Muscle of leg (tissue), 11 donors: ENCODE measurements around the gene VGLL4. TPM values are rescaled to one million over a fixed set of nuclear protein-coding genes. Genes with fewer than 3 reads are reported as not detected.

Experiments used
- DNase-seq: peaks from one replicate; pipeline ENCODE4 v3.0.0; 2013
- H3K27ac ChIP-seq: one replicate; pipeline ENCODE4 v1.5.1; 2013; ENCODE audit warnings: mild to moderate bottlenecking, low read length, control low read depth
- H3K27me3 ChIP-seq: one replicate; pipeline ENCODE4 v1.6.1; 2013; ENCODE audit warnings: low read length; ENCODE audit not compliant: control insufficient read depth, insufficient read depth
- H3K36me3 ChIP-seq: one replicate; pipeline ENCODE4 v1.6.1; 2013; ENCODE audit warnings: low read length; ENCODE audit not compliant: control insufficient read depth, insufficient read depth
- H3K4me1 ChIP-seq: one replicate; pipeline ENCODE4 v1.6.1; 2013; ENCODE audit warnings: low read length; ENCODE audit not compliant: control insufficient read depth, insufficient read depth
- H3K4me3 ChIP-seq: one replicate; pipeline ENCODE4 v1.5.1; 2013; ENCODE audit warnings: low read length, control low read depth
- H3K9me3 ChIP-seq: replicated peaks from 2 replicates; pipeline ENCODE4 v1.6.1; 2013; ENCODE audit warnings: low read depth, low read length; ENCODE audit not compliant: control insufficient read depth
- WGBS: methylation state at CpG from one replicate; pipeline ENCODE4 v1.1.5; 2013; ENCODE audit warnings: missing lambda C conversion rate; ENCODE audit not compliant: insufficient coverage; 5-methylcytosine and 5-hydroxymethylcytosine counted together
- polyA plus RNA-seq, 8 donors: library from polyadenylated mRNA; unstranded; fragments of 120-200 nt; gene quantifications; one replicate each; pipeline versions ENCODE4 v1.2.1 to v1.2.3, GENCODE V29; 2013; ENCODE audit warnings: inconsistent platforms in 1 of 8, low replicate concordance in 1 of 8; ENCODE audit not compliant: insufficient read length in 8 of 8, insufficient read depth in 1 of 8
- total RNA-seq: library from RNA; stranded (reverse); fragments of 120-200 nt; gene quantifications from one replicate; pipeline ENCODE4 v1.2.4, GENCODE V29; 2013

The VGLL4 gene
- total and polyA plus RNA-seq, 9 donors = 36.7 to 58.4 (median 49.4) TPM

DNA sequence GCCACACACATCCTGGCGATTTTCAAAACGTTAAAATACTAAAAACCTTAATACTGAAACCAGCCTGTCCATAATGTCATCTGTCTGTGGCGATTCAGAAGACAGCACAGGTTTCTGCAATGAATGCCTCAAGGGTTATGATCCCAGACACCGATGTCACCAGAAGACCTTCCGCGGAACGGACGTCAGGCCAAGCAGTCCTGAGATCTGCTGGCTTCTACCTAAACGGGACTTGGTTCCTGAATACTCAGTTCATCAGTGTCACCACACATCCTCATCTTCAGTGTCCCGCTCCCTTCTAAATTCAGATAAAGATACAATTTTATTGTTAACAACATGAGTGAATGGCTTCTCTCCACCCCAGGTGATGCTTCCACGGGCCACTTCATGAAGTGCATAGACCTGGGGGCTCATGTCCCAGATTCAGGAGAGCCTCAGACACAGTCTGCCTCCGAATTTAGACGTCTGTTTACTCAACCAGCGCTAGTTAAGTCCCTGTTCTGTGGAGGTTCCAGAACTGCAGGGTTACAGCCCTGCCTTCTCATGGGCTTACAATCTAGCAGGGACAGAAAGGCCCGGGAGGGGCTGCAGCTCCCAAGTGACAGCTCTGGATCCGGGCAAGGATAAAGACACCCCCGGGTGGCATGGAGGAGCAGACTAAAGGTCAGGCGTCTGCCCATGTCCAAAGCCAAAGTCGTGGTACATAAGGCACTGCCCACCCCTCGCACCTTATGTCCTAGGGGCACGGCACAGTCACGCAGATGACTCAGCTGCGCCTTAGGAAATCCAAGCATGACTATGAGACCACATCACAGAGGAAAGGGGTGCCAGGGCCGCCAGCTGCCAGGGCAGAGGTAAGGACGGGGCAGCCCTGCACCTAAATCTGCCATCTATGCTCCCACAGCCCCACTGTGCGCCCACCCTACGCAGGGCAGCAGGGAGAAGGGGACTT is 75.9 kb downstream of the VGLL4 start:
- H3K27me3 ChIP-seq = no peaks in the 10 kb centered on the region
- 90% methylated on average over 21 of the region's 27 CpGs for WGBS
- H3K9me3 ChIP-seq = no peaks in the 10 kb centered on the region
- peaks cover 32% of the 10 kb centered on the region for H3K4me1 ChIP-seq
- no peak overlapping the region for H3K4me3 ChIP-seq
- DNase-seq = no peak
- peak overlapping the region; percentile 90 for H3K27ac ChIP-seq
- peaks cover 68% of the 10 kb centered on the region for H3K36me3 ChIP-seq

DNA sequence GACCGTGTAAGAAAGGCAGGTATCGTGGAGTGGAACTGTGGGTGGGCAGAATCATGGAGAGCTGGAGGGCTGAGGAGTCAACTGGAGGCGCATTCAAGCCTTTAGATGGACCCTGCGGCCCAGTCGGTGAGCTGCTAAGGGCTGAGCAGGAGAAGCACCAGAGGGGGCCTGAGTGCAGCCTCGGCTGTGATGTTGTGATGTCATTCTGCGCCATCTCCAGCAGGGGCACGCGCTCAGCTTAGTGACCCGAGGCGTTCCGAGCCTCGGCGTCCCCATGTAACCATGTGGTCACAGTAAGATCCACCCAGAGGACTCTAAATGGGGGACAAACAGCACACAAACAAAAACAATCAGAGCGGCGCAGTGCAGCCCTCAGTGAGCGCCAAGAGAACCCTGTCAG is 76.8 kb downstream of the VGLL4 start:
- peaks cover 71% of the 10 kb centered on the region for H3K36me3 ChIP-seq
- no peak for DNase-seq
- H3K9me3 ChIP-seq = no peaks in the 10 kb centered on the region
- WGBS = 83% methylated on average over 7 of the region's 17 CpGs
- H3K4me3 ChIP-seq = no peak overlapping the region
- peaks cover 39% of the 10 kb centered on the region for H3K4me1 ChIP-seq
- no peaks in the 10 kb centered on the region for H3K27me3 ChIP-seq
- no peak overlapping the region for H3K27ac ChIP-seq

DNA sequence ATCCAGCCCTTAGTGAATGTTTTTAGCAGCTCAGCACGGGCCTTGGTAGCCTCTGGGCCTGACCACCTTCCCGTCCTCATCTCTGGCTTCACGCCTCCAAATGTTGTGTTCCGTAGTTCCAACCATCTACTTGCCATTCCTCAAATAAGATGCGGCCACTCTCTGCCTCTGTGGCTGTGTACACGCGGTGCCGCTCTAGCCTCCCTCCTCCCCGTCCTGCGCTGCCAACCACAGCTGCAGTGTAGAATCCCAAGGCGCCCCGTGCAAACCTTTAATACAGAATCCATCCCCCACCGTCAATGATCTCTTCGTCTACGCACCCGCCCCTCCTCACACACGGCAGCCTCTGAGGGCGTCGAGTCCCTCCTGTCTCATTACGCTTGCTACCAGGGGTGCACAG is 77.2 kb downstream of the VGLL4 start:
- no peaks in the 10 kb centered on the region for H3K9me3 ChIP-seq
- H3K4me3 ChIP-seq = no peak overlapping the region
- no peaks in the 10 kb centered on the region for H3K27me3 ChIP-seq
- peaks cover 43% of the 10 kb centered on the region for H3K4me1 ChIP-seq
- peaks cover 70% of the 10 kb centered on the region for H3K36me3 ChIP-seq
- H3K27ac ChIP-seq = no peak overlapping the region
- 82% methylated on average over 14 of the region's 20 CpGs for WGBS
- no peak for DNase-seq

DNA sequence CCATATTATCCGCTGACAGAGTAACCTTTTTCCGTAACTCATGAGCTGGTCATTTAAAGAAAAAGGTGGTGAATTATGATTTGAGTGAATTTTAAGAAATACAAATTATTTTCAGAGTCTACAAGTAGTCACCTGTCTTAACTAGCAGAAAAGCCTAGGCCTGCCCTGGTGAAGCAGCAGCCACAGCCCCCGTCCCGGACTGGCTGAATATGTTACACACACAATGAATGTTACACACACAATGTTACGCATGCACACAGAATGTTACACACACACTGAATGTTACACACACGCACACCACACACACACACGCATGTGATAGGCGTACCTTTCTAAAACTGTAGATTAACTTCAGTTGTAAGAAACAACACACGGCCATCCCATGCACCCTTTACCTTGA is 77.8 kb downstream of the VGLL4 start:
- H3K36me3 ChIP-seq = peaks cover 72% of the 10 kb centered on the region
- 83% methylated on average over 7 of the region's 9 CpGs for WGBS
- no peaks in the 10 kb centered on the region for H3K27me3 ChIP-seq
- peaks cover 46% of the 10 kb centered on the region for H3K4me1 ChIP-seq
- H3K9me3 ChIP-seq = no peaks in the 10 kb centered on the region
- no peak overlapping the region for H3K4me3 ChIP-seq
- DNase-seq = no peak
- H3K27ac ChIP-seq = no peak overlapping the region

DNA sequence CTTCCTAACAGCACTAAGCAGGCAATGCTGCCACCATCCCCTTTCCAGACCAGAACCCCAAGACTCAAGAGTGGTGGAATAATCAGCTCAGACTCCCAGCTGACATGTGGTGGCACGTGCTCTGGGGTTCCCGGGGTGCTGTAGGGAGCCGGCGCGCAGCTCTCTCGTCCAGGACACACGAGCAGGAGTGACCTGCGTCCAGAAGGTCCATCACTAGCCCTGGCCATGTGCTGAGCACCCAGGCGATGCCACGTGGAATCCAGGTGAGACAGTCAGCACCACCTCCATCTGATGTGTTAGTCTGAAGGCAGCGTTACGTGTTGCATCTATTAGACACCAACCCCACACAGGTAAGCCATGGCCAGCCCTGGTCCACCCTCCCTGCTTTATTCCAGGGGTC is 78.2 kb downstream of the VGLL4 start:
- Histone ChIP-seq H3K36me3 (peaks cover 70% of the 10 kb centered on the region), H3K27ac (no peak overlapping the region), H3K9me3 (no peaks in the 10 kb centered on the region), H3K4me3 (no peak overlapping the region), H3K4me1 (peaks cover 48% of the 10 kb centered on the region), H3K27me3 (no peaks in the 10 kb centered on the region)
- 90% methylated on average over 10 of the region's 12 CpGs for WGBS
- no peak for DNase-seq

DNA sequence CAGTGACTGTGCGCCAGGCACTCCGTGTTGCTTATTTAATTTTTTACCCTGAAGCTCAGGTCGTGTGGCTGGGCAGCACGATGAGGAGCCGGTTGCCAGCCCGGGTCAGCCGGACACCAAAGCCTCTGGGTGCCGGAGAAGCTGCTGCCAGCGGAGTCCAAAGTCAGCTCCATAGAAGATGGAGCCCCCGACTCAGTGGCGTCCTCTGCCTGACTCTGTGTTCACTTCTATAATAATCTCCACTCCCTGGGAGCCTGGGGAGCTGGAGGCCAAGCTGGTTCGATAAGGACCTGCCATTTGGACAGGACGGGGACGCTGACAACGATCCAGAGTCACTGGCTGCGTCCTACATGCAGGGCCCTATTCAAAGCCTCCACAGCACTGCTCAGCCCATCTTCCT is 78.6 kb downstream of the VGLL4 start:
- Histone ChIP-seq H3K36me3 (peaks cover 67% of the 10 kb centered on the region), H3K27ac (no peak overlapping the region), H3K27me3 (no peaks in the 10 kb centered on the region), H3K4me1 (peaks cover 48% of the 10 kb centered on the region), H3K4me3 (no peak overlapping the region), H3K9me3 (no peaks in the 10 kb centered on the region)
- 89% methylated on average over 14 of the region's 16 CpGs for WGBS
- no peak for DNase-seq

DNA sequence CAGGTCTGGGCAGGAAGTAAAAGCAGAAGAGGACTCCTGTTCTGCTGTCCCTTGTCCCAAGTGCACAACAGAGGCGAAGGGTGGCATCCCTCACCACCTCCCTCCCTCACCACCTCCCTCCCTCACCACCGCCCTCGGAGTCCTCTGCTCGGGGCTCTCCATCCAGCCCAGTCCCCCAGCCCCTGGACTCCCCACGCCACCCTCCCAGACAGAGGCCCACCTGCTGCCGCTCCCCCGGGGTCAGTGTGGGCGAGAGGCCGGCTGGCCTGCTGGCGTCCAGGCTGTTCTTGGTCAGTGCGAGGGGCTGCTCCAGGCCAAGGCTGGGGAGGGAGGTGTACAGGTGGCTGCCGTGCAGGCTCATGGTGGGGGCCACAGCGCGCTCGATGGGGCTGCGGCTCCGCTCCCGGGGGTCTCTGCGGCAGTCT is 79.1 kb downstream of the VGLL4 start:
- 81% methylated on average over 16 of the region's 19 CpGs for whole genome bisulfite sequencing
- no peaks in the 10 kb centered on the region for H3K27me3 ChIP-seq
- DNase-seq = no peak
- no peak overlapping the region for H3K27ac ChIP-seq
- H3K9me3 ChIP-seq = no peaks in the 10 kb centered on the region
- H3K36me3 ChIP-seq = peaks cover 67% of the 10 kb centered on the region
- H3K4me1 ChIP-seq = peaks cover 48% of the 10 kb centered on the region
- H3K4me3 ChIP-seq = no peak overlapping the region

DNA sequence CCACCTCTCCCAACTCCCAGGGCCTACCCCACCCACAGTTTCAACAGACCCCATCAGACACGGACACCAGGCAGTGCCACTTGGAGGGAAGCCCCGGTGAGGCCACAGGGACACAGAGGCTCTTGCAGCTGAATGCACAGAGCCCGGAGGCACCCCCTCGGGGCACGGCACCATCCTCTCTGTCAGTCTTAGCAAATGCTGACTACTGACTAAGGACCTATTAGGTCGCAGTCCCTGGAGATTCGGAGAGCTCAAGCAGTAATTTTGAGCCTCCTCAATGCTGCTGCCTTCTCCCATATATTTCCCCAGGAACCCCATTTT is 79.9 kb downstream of the VGLL4 start:
- H3K4me1 ChIP-seq = peaks cover 49% of the 10 kb centered on the region
- H3K36me3 ChIP-seq = peaks cover 71% of the 10 kb centered on the region
- no peaks in the 10 kb centered on the region for H3K9me3 ChIP-seq
- H3K4me3 ChIP-seq = no peak overlapping the region
- no peaks in the 10 kb centered on the region for H3K27me3 ChIP-seq
- 74% methylated on average over 7 of the region's 7 CpGs for WGBS
- no peak for DNase-seq
- no peak overlapping the region for H3K27ac ChIP-seq

DNA sequence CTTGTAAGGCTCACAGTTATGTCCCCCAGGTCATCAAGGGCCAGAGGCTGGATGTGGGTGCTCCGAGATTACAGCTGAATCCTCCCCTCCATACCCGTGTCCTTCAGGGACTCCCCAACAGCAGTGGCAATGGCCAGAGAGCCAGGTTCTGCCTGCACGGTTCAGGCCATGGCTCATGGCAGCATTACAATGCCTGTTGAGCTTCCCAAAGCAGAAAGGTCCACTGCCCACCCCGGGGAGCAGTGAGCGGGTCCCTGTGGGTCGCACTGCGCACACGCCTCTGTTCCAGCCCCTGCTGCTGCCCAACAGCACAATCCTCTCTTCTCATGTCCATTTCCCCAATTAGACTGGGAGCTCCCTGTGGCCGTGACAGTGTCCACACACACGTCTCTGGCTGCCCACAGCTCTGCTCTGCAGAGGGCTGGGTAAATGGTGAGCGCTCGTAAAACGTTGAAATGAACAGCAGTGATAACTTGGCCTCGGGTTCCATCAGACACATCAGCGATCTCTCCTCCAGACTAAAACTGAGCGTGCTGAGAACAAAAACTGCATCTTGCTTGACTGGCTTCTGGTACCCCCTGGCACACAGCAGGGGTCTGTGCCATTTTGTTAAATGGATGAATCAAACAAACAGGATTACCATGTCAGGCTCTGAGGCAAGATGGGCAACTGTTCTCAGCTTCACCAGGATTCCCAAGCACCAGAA is 80.4 kb downstream of the VGLL4 start:
- H3K27ac ChIP-seq = no peak overlapping the region
- H3K36me3 ChIP-seq = peaks cover 75% of the 10 kb centered on the region
- H3K4me1 ChIP-seq = peaks cover 48% of the 10 kb centered on the region
- no peak overlapping the region for H3K4me3 ChIP-seq
- no peaks in the 10 kb centered on the region for H3K27me3 ChIP-seq
- WGBS = 87% methylated on average over 9 of the region's 16 CpGs
- no peaks in the 10 kb centered on the region for H3K9me3 ChIP-seq
- DNase-seq = no peak

DNA sequence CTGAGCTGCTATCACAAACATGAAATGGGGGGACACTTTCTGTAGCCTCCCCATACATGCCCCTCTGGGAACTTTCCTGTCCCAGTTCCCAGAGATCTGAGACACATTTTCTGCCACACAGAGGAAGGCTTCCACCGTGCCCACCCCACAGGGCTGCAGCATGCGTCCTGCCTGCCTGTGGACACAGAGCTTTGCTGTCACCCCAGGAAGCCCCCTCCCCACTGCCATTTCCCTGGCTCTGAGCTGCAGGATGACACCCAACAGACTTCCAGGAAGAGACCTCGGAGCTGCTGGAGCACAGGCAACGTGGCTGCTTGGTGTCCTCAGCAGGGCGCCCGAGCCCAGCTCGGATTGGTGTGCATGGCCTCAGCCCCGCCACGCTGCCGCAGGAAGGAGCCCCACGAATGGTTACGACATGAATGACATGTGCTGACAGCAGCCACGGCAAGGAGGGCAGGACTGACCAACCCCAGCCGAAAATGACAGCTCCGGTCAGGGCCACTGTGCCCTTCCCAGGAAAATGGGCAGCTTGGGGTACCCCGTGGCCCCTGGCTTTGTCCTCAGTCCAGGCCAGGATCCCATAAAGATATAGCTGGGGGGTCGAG is 81.3 kb downstream of the VGLL4 start:
- DNase-seq = no peak
- no peak overlapping the region for H3K4me3 ChIP-seq
- WGBS = 86% methylated on average over 17 of the region's 17 CpGs
- peaks cover 48% of the 10 kb centered on the region for H3K4me1 ChIP-seq
- H3K27ac ChIP-seq = no peak overlapping the region
- H3K27me3 ChIP-seq = no peaks in the 10 kb centered on the region
- peaks cover 74% of the 10 kb centered on the region for H3K36me3 ChIP-seq
- H3K9me3 ChIP-seq = no peaks in the 10 kb centered on the region
